GM12874 (cell line): ENCODE data around the gene PRIM1.

Experiments used
- CTCF ChIP-seq: IDR thresholded peaks from 2 replicates; pipeline ENCODE4 v1.5.1; 2011; ENCODE audit warnings: low read depth, mild to moderate bottlenecking, control low read depth, low read length, moderate library complexity; ENCODE audit not compliant: insufficient read depth

The PRIM1 gene

GRCh38 chr12:56722832-56723231, 29.3 kb downstream of the PRIM1 start:
- no peak for TF ChIP-seq CTCF

GRCh38 chr12:56721721-56722120, 30.4 kb downstream of the PRIM1 start:
- TF ChIP-seq CTCF, result no peak

GRCh38 chr12:56721216-56721615, 30.9 kb downstream of the PRIM1 start:
- no peak for TF ChIP-seq CTCF

GRCh38 chr12:56720731-56721151, 31.4 kb downstream of the PRIM1 start:
- no peak for TF ChIP-seq CTCF

GRCh38 chr12:56719056-56719455, 33.1 kb downstream of the PRIM1 start:
- TF ChIP-seq CTCF, result no peak

GRCh38 chr12:56718636-56719035, 33.5 kb downstream of the PRIM1 start:
- no peak for TF ChIP-seq CTCF

- no peak for TF ChIP-seq CTCF
These were observed 34.0 kb downstream of the PRIM1 start for GRCh38 chr12:56718149-56718548.
